SJCRH30 (cell line): Measurements from ENCODE around the gene USP49. TPM values are rescaled to one million over a fixed set of nuclear protein-coding genes. Genes with fewer than 3 reads are reported as not detected.
A peak's percentile ranks its signal among the peaks of the same experiment; 100 is the strongest.
"Not testable (repeated sequence)": the region's sequence is repeated elsewhere in the genome, so short reads cannot be mapped to it uniquely, and the experiment has no call there.

Experiments
- DNase-seq, 2 experiments: peaks; one replicate each; pipeline ENCODE4 v3.0.0-alpha.2; 2015 to 2020
- H3K27ac ChIP-seq: fragments of 250-450 bp; sonication (Bioruptor Pico); 2 replicates; pipeline ENCODE4 v1.5.1; 2020; ENCODE audit warnings: mild to moderate bottlenecking, moderate library complexity
- H3K27me3 ChIP-seq: fragments of 250-450 bp; sonication (Bioruptor Pico); 2 replicates; pipeline ENCODE4 v1.5.1; 2020; ENCODE audit warnings: mild to moderate bottlenecking, moderate library complexity
- H3K36me3 ChIP-seq: fragments of 250-450 bp; sonication (Bioruptor Pico); 2 replicates; pipeline ENCODE4 v1.5.1; 2020; ENCODE audit warnings: mild to moderate bottlenecking, moderate library complexity
- H3K4me1 ChIP-seq: fragments of 250-450 bp; sonication (Bioruptor Pico); 2 replicates; pipeline ENCODE4 v1.5.1; 2020; ENCODE audit warnings: mild to moderate bottlenecking, moderate library complexity
- H3K4me3 ChIP-seq: fragments of 250-450 bp; sonication (Bioruptor Pico); 2 replicates; pipeline ENCODE4 v1.5.1; 2020; ENCODE audit warnings: mild to moderate bottlenecking, moderate library complexity
- H3K9me3 ChIP-seq: fragments of 250-450 bp; sonication (Bioruptor Pico); replicated peaks from 2 replicates; pipeline ENCODE4 v1.5.1; 2020; ENCODE audit warnings: mild to moderate bottlenecking, moderate library complexity
- total RNA-seq: library from RNA; depleted of rRNA; stranded (reverse); fragments of >200 nt; shearing (Covaris generic); gene quantifications from 2 replicates; pipeline ENCODE4 v1.2.3, GENCODE V29; 2014

Gene USP49
- total RNA-seq, 1 experiment from 2014 or later = 7.3 TPM

DNA sequence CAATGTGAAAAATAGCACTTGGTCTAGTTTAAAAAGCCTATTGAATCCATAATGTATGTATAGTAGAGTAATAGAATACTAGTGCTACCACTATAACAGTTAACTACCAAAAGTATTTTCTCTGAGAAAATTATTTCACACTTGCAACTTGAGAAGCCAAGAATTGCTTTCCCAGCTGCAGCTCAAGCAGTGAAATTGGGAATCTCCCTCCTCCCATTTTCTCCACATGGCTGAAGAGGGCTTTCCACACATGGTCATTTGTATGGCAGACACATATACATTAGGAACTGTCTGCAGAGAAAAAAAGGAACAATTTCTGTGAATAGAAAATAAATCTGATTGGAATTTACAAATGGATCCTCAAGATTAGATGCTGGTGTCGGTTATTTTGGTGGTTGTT is 73.2 kb downstream of the USP49 start:
- no peaks in the 10 kb centered on the region for H3K9me3 ChIP-seq
- H3K4me1 ChIP-seq = no peaks in the 10 kb centered on the region
- no peak overlapping the region for H3K4me3 ChIP-seq
- no peak overlapping the region for H3K27ac ChIP-seq
- H3K27me3 ChIP-seq = no peaks in the 10 kb centered on the region
- no peak for DNase-seq
- H3K36me3 ChIP-seq = no peaks in the 10 kb centered on the region

DNA sequence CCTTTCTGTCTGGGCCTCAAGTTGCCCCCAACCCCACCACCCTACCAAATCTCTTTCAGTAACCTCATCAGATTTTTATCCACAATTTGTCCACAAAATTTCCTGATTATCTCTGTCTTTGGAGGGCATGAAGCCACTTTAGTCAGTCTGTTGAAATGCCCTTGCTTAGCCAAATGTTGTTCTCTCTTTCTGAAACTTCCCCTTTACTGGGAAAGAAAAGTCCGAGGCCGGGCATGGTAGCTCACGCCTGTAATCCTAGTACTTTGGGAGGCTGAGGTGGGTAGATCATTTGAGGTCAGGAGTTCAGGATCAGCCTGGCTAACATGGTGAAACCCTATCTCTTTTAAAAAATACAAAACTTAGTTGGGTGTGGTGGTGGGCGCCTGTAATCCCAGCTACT is 73.9 kb downstream of the USP49 start:
- no peaks in the 10 kb centered on the region for H3K4me1 ChIP-seq
- H3K36me3 ChIP-seq = no peaks in the 10 kb centered on the region
- H3K4me3 ChIP-seq = no peak overlapping the region
- H3K27me3 ChIP-seq = no peaks in the 10 kb centered on the region
- no peak overlapping the region for H3K27ac ChIP-seq
- no peaks in the 10 kb centered on the region for H3K9me3 ChIP-seq
- DNase-seq = no peak

DNA sequence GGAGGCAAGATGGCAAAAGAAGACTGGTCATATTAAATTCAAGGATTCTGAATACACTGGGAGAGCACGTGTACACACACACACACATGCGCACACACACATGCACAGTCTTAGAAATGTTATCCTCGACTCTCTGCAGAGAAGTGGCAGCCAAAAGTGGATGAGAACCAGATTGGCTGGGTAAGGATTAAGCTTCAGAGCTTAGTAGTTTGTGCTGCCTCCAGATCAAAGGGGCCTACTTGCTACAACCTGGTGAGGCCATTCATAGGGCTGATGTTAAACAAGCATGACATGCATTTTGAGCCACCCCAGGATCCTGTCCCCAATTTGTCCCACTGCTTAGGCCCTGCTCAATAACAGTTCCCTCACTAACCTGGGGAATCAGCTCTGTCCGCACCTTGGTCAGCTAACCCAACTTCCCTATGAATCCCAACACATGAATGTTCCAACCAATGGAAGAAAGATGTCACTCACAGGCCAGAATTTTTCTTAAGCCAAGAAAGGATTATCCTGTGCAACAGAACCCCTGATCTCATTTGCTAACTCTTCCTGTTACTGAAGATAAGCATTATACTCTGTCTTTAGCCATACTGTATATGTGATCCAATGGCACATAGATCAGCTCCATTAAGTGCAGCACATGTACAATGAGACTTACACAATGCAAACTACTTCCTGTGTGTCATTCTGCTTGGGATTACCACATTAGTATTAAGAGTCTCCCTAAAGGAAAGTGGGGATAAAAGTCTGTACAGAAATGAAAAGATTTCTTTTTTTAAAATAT is 76.7 kb downstream of the USP49 start:
- Histone ChIP-seq H3K9me3 (no peaks in the 10 kb centered on the region), H3K4me3 (no peak overlapping the region), H3K27ac (no peak overlapping the region), H3K36me3 (no peaks in the 10 kb centered on the region), H3K4me1 (no peaks in the 10 kb centered on the region), H3K27me3 (no peaks in the 10 kb centered on the region)
- DNase-seq = no peak

DNA sequence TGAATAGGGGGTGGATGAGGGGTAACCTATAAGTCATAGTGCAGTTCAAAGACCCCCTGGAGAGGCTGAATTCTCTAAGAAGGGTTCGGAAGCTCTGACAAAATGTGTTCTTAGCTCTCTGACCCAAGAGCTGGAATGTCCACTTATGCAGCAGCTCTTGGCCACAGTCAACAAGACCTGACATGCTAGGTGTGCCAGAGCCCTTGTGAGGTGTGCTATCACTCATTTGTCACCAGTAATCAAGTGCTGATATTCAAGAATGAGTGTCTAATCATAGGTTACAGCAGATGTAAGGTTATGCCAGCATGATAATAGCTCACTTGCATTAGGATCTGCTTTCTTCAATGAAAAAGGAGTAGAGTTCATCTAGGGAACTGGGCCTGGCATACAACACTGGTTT is 79.6 kb downstream of the USP49 start:
- no peak for DNase-seq

DNA sequence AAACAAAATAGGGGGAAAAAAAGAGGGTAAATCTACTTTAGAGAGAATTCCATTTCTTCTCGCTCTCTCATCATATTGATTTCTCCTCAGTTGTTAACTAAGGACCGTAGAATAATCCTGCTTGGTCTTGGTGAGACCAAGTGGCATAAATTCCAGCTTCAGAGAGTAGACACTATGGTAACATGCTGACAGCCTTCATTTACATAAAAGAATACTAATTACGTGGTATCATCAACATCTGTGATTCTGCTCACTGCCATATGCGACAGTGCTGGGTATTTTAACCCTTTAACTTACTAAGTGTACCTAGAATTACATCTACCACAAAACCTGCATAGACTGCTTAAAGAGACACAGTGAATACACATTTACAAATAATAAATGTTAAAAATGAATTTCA is 80.5 kb downstream of the USP49 start:
- H3K27me3 ChIP-seq = no peaks in the 10 kb centered on the region
- no peak overlapping the region for H3K27ac ChIP-seq
- DNase-seq = no peak
- H3K4me3 ChIP-seq = no peak overlapping the region
- no peaks in the 10 kb centered on the region for H3K36me3 ChIP-seq
- no peaks in the 10 kb centered on the region for H3K9me3 ChIP-seq
- no peaks in the 10 kb centered on the region for H3K4me1 ChIP-seq

More for the DNA sequence above, 79.6 kb downstream of the USP49 start:
- H3K36me3 ChIP-seq = no peaks in the 10 kb centered on the region
- no peaks in the 10 kb centered on the region for H3K27me3 ChIP-seq
- no peak overlapping the region; the same call in 1 of the 2 replicates for H3K27ac ChIP-seq
- no peaks in the 10 kb centered on the region for H3K4me1 ChIP-seq
- no peaks in the 10 kb centered on the region for H3K9me3 ChIP-seq
- no peak overlapping the region for H3K4me3 ChIP-seq

DNA sequence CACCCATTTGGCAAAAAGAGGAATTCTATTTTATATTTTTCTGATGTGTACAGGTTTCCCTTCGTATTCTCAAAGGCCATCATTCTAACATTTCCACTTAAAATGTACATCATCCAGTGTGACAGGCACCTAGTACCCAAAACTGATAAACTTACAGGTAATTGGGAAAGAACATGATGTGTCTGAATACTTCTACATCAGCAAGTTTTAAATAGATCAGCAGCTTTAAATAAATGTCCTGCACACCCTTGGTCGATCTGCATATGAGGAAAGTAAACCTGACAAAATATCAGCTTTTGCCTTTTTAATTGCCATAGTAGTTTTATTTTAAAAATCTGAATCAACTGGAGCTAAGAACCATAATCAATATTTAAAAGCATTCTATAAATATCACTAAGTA is 81.2 kb downstream of the USP49 start:
- H3K9me3 ChIP-seq = no peaks in the 10 kb centered on the region
- no peaks in the 10 kb centered on the region for H3K4me1 ChIP-seq
- H3K36me3 ChIP-seq = no peaks in the 10 kb centered on the region
- H3K27ac ChIP-seq = no peak overlapping the region
- H3K27me3 ChIP-seq = no peaks in the 10 kb centered on the region
- H3K4me3 ChIP-seq = no peak overlapping the region
- DNase-seq = no peak

DNA sequence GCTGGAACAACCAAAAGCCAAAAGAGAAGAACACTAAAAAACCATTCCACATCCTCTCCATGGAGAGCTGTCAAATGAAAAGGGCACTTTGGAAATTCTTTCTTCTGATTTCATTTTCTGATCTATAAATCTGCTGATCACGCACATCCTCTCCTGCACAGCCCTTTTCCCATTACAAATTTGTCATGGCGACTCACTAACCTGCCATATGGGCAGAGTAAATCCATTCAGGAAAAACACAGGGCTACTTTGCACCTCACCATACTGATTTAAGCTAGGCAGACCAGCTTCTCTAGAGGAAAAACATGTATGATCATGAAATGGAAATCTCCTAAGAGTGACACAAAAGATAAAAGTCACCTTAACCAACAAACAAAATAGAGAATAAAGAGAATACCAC is 81.7 kb downstream of the USP49 start:
- H3K27me3 ChIP-seq = no peaks in the 10 kb centered on the region
- no peak for DNase-seq
- no peak overlapping the region for H3K27ac ChIP-seq
- H3K4me1 ChIP-seq = no peaks in the 10 kb centered on the region
- H3K4me3 ChIP-seq = no peak overlapping the region
- no peaks in the 10 kb centered on the region for H3K36me3 ChIP-seq
- no peaks in the 10 kb centered on the region for H3K9me3 ChIP-seq

DNA sequence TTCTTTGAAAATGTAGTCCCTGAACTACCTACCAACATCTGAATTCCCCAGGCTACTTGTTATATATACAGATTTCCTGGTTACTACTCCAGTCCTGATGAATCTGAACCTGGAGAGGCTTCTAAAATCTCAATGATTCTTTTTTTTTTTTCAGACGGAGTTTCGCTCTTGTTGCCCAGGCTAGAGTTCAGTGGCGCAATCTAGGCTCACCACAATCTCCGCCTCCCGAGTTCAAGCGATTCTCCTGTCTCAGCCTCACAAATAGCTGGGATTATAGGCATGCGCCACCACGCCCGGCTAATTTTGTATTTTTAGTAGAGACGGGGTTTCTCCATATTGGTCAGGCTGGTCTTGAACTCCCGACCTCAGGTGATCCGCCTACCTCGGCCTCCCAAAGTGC is 83.2 kb downstream of the USP49 start:
- H3K4me1 ChIP-seq, H3K9me3 ChIP-seq, H3K27ac ChIP-seq, DNase-seq, H3K27me3 ChIP-seq, H3K4me3 ChIP-seq, H3K36me3 ChIP-seq: not testable (repeated sequence)

DNA sequence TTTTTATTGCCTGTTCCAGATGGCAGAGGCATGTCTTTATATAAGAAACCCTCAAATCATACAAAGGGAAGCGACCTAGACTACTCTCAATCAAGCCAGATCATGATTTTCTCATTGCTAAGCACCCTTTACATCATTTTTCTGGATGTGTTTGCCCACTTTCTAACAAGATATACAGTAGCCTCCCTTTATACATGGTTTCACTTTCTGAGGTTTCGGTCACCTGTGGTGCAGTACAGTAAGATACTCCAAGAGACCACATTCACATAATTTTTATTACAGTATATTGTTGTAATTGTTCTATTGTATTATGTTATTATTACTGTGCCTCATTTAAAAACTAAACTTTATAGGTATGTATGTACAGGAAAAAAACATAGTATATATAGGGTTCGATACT is 84.1 kb downstream of the USP49 start:
- Histone ChIP-seq H3K36me3 (no peaks in the 10 kb centered on the region), H3K27me3 (no peaks in the 10 kb centered on the region), H3K27ac (no peak overlapping the region), H3K9me3 (no peaks in the 10 kb centered on the region), H3K4me1 (no peaks in the 10 kb centered on the region), H3K4me3 (no peak overlapping the region)
- no peak for DNase-seq

DNA sequence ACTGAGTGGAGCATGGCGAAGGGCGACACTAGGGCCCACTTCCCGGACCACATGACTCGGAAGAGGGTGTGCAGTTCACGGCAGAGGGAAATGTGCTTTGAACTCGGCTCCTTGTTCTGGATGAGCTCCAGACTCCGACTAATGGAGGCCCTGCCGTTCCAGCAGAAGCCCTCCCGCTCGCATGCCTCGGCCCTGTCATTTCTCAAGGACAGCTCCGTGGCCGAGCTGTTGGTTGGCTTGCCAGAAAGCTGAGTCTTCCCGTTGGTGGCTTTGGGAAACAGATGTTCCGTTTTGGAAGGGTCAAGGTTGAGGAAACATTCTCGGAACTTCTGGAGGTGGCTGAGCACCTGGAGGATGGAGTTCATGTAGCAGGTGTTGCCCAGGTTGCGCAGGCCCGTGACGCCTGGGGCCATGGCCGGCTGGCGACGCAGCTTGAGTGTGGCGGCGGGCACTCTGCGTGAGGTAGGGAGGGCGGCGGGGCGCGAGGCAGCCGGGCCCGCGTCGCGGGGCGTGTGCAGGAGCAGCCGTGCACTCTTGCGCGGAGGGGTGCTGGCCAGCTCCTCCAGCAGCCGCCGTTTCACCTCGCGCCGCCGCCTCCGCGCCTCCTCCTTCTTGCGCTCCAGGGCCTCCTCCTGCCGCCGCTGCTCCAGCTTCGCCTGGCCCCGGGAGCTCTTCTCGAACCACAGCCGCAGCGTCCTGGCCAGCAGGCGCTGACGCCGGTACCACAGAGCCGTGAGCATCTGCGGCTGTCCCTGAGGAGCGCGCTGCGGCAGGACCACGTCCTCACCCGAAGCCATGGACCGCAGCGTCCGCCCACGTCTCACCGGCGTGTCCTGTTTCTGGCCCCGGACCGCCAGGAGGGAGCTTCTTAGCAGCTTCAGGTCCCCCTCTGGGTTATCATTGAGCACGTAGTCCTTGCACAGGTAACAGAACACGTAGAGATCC is 89.1 kb downstream of the USP49 start:
- H3K27me3 ChIP-seq = no peaks in the 10 kb centered on the region
- DNase-seq = no peak
- H3K36me3 ChIP-seq = peaks cover 2% of the 10 kb centered on the region; the same call in 1 of the 2 replicates
- no peak overlapping the region for H3K4me3 ChIP-seq
- no peaks in the 10 kb centered on the region for H3K4me1 ChIP-seq
- H3K9me3 ChIP-seq = no peaks in the 10 kb centered on the region
- H3K27ac ChIP-seq = no peak overlapping the region

DNA sequence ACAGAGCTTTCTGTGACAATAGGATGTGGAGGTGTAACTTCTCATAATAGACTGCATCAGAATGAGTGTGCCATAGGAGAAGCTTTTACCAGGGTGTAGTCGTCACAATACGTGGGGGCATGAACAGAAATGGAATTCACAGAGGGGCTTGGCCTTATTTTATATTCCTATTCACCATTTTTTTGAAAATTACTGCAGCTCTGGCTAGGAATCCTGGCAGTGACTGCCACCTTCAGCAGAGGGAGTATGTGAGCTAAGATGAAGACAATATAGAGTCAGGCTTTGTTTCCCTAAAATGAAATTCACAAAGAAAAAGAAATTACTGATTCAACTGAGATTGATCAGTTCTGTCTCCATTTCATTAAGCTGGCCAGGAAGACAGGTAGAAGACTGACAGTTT is 93.8 kb downstream of the USP49 start:
- H3K36me3 ChIP-seq = peaks cover 4% of the 10 kb centered on the region; the same call in 1 of the 2 replicates
- H3K4me1 ChIP-seq = no peaks in the 10 kb centered on the region
- H3K4me3 ChIP-seq = no peak overlapping the region
- no peak overlapping the region for H3K27ac ChIP-seq
- peak in 1 of 2 experiments; percentile 23 for DNase-seq
- H3K9me3 ChIP-seq = no peaks in the 10 kb centered on the region
- no peaks in the 10 kb centered on the region for H3K27me3 ChIP-seq

DNA sequence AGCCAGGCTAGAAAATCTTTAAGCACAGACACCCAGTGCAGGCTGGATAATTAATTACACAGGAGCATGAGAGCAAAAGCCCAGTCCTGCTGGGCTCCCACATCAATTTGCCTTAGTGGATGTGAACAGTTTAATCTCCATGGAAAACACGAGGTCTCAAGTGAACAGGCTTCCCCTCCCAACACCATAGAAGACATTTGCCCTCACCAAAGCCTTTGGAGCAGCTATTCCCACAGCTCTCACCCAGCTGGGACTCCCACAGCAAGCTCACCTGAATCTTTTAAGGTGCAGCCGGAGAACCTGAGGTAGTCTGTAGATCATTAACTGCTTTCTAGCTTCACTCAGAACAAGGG is 95.6 kb downstream of the USP49 start:
- no peak overlapping the region for H3K27ac ChIP-seq
- no peaks in the 10 kb centered on the region for H3K9me3 ChIP-seq
- no peaks in the 10 kb centered on the region for H3K27me3 ChIP-seq
- H3K4me3 ChIP-seq = no peak overlapping the region
- H3K4me1 ChIP-seq = no peaks in the 10 kb centered on the region
- H3K36me3 ChIP-seq = peaks cover 2% of the 10 kb centered on the region; the same call in 1 of the 2 replicates
- no peak for DNase-seq

DNA sequence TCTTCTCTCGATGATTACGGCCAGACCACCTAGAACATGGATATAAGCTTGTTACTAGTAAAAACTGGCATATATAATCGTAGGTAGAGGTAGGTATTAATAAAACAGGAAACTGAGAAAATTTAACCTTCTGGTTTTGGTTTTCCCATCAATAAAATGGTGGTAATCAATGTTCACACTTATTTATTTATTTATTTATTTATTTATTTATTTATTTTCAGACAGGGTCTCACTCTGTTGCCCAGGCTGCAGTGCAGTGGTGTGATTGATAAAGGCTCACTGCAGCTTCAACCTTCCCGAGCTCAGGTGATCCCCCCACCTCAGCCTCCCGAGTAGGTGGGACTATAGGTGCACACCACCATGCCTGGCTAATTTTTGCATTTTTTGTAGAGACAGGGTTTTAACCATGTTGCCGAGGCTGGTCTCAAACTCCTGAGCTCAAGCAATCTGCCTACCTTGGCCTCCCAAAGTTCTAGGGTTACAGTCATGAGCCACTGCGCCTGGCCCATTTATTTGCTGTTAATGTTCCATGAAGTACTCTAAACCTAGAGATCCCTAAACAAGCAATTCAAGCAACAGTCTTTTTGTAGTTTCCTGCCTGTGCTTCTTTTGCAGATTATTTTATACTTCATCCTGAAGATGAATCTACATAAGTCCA is 96.1 kb downstream of the USP49 start:
- no peak for DNase-seq
- no peak overlapping the region for H3K4me3 ChIP-seq
- peaks cover 2% of the 10 kb centered on the region; the same call in 1 of the 2 replicates for H3K36me3 ChIP-seq
- no peaks in the 10 kb centered on the region for H3K4me1 ChIP-seq
- no peaks in the 10 kb centered on the region for H3K27me3 ChIP-seq
- H3K27ac ChIP-seq = no peak overlapping the region
- H3K9me3 ChIP-seq = no peaks in the 10 kb centered on the region

DNA sequence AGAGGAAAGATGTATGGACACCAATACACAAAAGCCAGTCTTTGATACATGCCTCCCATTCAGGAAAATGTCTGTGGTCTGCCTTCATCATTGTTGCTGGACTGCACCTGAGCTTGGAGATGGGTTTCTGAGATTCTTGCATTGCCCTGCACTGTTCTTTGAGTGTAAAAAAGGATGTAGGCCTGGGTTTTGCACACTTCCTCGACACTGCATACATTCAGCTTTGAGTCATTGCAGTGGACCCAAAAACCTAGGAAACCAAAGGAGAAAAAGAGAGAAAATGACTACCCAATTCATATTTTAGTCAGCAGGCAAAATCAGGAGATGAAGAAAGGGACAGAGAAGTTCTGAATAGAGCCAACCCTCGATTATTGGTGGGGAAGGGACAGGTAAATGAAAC is 98.7 kb downstream of the USP49 start:
- no peaks in the 10 kb centered on the region for H3K4me1 ChIP-seq
- DNase-seq = no peak
- H3K4me3 ChIP-seq = no peak overlapping the region
- H3K27me3 ChIP-seq = no peaks in the 10 kb centered on the region
- H3K36me3 ChIP-seq = peaks cover 14% of the 10 kb centered on the region; the same call in 1 of the 2 replicates
- H3K9me3 ChIP-seq = no peaks in the 10 kb centered on the region
- H3K27ac ChIP-seq = no peak overlapping the region

DNA sequence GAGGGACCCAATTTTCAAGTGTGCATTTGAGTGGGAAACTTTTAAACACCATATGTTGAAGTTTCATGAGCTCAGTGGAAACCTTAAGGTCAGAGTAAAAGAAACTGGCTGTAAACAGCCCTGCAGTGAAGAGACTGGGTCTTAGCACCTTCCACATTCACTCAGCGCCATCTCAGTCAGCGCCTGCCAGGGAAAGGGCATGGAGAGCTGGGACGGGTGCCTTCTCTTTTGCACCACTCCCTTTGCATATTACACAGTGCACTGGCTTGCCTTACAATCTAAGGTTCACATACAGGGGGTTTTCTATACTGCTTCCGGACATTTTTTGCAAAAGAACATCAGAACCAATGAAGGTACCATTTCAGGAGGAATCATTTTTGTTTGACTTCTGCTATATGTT is 103.2 kb downstream of the USP49 start:
- peaks cover 40% of the 10 kb centered on the region for H3K36me3 ChIP-seq

More for the DNA sequence above, 103.2 kb downstream of the USP49 start:
- no peak for DNase-seq
- no peaks in the 10 kb centered on the region for H3K4me1 ChIP-seq
- H3K27me3 ChIP-seq = no peaks in the 10 kb centered on the region
- no peak overlapping the region for H3K4me3 ChIP-seq
- no peak overlapping the region for H3K27ac ChIP-seq
- no peaks in the 10 kb centered on the region for H3K9me3 ChIP-seq
